H9 (cell line): ENCODE measurements around the gene PPFIA2. TPM values are rescaled to one million over a fixed set of nuclear protein-coding genes. Genes with fewer than 3 reads are reported as not detected.

ENCODE experiments used
- DNase-seq: peaks from one replicate; pipeline ENCODE4 v3.0.0-alpha.2; 2017
- H2AFZ ChIP-seq: one replicate; pipeline ENCODE4 v1.6.1; 2013; ENCODE audit warnings: mild to moderate bottlenecking, low read length, control low read depth, moderate library complexity
- H2AK5ac ChIP-seq: 2 replicates; pipeline ENCODE4 v1.6.1; 2013; ENCODE audit warnings: low read length, control low read depth, mixed read lengths; ENCODE audit not compliant: insufficient read length
- H2BK120ac ChIP-seq: one replicate; pipeline ENCODE4 v1.6.1; 2013; ENCODE audit warnings: low read depth, mild to moderate bottlenecking, low read length, control low read depth, inconsistent platforms; ENCODE audit not compliant: poor library complexity, severe bottlenecking
- H2BK12ac ChIP-seq: 2 replicates; pipeline ENCODE4 v1.6.1; 2013; ENCODE audit warnings: low read length, control low read depth, mixed read lengths, low read depth; ENCODE audit not compliant: insufficient read length
- H2BK15ac ChIP-seq: 2 replicates; pipeline ENCODE4 v1.6.1; 2013; ENCODE audit warnings: low read depth, low read length, control low read depth
- H2BK20ac ChIP-seq: one replicate; pipeline ENCODE4 v1.6.1; 2013; ENCODE audit warnings: low read depth, mild to moderate bottlenecking, low read length, control low read depth, inconsistent platforms; ENCODE audit not compliant: poor library complexity, severe bottlenecking
- H2BK5ac ChIP-seq: 2 replicates; pipeline ENCODE4 v1.6.1; 2013; ENCODE audit warnings: low read length, control low read depth, mixed read lengths; ENCODE audit not compliant: insufficient read length
- H3K14ac ChIP-seq: 2 replicates; pipeline ENCODE4 v1.6.1; 2013; ENCODE audit warnings: low read length, control low read depth; ENCODE audit not compliant: insufficient read depth
- H3K18ac ChIP-seq: 2 replicates; pipeline ENCODE4 v1.6.1; 2013; ENCODE audit warnings: low read depth, mild to moderate bottlenecking, mixed read lengths, low read length, control low read depth; ENCODE audit not compliant: insufficient read length
- H3K23ac ChIP-seq: 2 replicates; pipeline ENCODE4 v1.6.1; 2013; ENCODE audit warnings: low read length, control low read depth, mixed read lengths, low read depth; ENCODE audit not compliant: insufficient read length
- H3K23me2 ChIP-seq: 2 replicates; pipeline ENCODE4 v1.6.1; 2013; ENCODE audit warnings: low read depth, mild to moderate bottlenecking, mixed read lengths, low read length, control low read depth; ENCODE audit not compliant: insufficient read length, poor library complexity, severe bottlenecking
- H3K27ac ChIP-seq: 2 replicates; pipeline ENCODE4 v1.5.1; 2013; ENCODE audit warnings: low read length, control low read depth, mixed read lengths, low read depth; ENCODE audit not compliant: insufficient read length
- H3K27me3 ChIP-seq: 2 replicates; pipeline ENCODE4 v1.6.1; 2013; ENCODE audit warnings: low read length, control low read depth, inconsistent platforms; ENCODE audit not compliant: insufficient read depth
- H3K4ac ChIP-seq: 2 replicates; pipeline ENCODE4 v1.6.1; 2013; ENCODE audit warnings: low read depth, mild to moderate bottlenecking, control low read depth, inconsistent platforms, low read length, moderate library complexity
- H3K4me1 ChIP-seq: 2 replicates; pipeline ENCODE4 v1.6.1; 2013; ENCODE audit warnings: low read length, control low read depth, inconsistent platforms; ENCODE audit not compliant: insufficient read depth
- H3K4me2 ChIP-seq: 2 replicates; pipeline ENCODE4 v1.6.1; 2013; ENCODE audit warnings: low read length, control low read depth, mixed read lengths; ENCODE audit not compliant: insufficient read length, insufficient read depth
- H3K56ac ChIP-seq: 2 replicates; pipeline ENCODE4 v1.6.1; 2013; ENCODE audit warnings: low read depth, mild to moderate bottlenecking, mixed read lengths, low read length, control low read depth; ENCODE audit not compliant: insufficient read length
- H3K79me1 ChIP-seq: 2 replicates; pipeline ENCODE4 v1.6.1; 2013; ENCODE audit warnings: low read depth, mild to moderate bottlenecking, moderate library complexity, low read length, control low read depth, inconsistent platforms; ENCODE audit not compliant: insufficient read depth, poor library complexity, severe bottlenecking
- H3K79me2 ChIP-seq: 2 replicates; pipeline ENCODE4 v1.6.1; 2013; ENCODE audit warnings: low read length, control low read depth, inconsistent platforms; ENCODE audit not compliant: insufficient read depth
- H3K9ac ChIP-seq: 2 replicates; pipeline ENCODE4 v1.6.1; 2013; ENCODE audit warnings: low read length, control low read depth, mixed read lengths; ENCODE audit not compliant: insufficient read length; ENCODE audit errors: extremely low read depth
- H3K9me3 ChIP-seq: one replicate; pipeline ENCODE4 v1.6.1; 2013; ENCODE audit warnings: low read depth, low read length, inconsistent platforms; ENCODE audit not compliant: control insufficient read depth
- H3T11ph ChIP-seq: one replicate; pipeline ENCODE4 v1.6.1; 2013; ENCODE audit warnings: mild to moderate bottlenecking, low read length, control low read depth, inconsistent platforms
- H4K20me1 ChIP-seq: one replicate; pipeline ENCODE4 v1.6.1; 2013; ENCODE audit not compliant: control insufficient read depth, insufficient read length, insufficient read depth
- H4K5ac ChIP-seq: 2 replicates; pipeline ENCODE4 v1.6.1; 2013; ENCODE audit warnings: low read depth, mild to moderate bottlenecking, mixed read lengths, low read length, control low read depth; ENCODE audit not compliant: insufficient read length
- H4K8ac ChIP-seq: replicated peaks from 2 replicates; pipeline ENCODE4 v1.6.1; 2013; ENCODE audit warnings: low read length, control low read depth, mixed read lengths, low read depth; ENCODE audit not compliant: insufficient read length
- H4K91ac ChIP-seq: 2 replicates; pipeline ENCODE4 v1.6.1; 2013; ENCODE audit warnings: low read depth, mild to moderate bottlenecking, moderate library complexity, mixed read lengths, low read length, control low read depth; ENCODE audit not compliant: insufficient read length
- H3K27ac Mint-ChIP-seq, 3 experiments: 2 replicates in 2 of 3; 3 replicates in 1 of 3; pipeline ENCODE4 v1.8.0; 2020 to 2021; ENCODE audit warnings: mixed read lengths in 3 of 3, mild to moderate bottlenecking in 1 of 3, moderate library complexity in 1 of 3
- H3K27me3 Mint-ChIP-seq: 2 replicates; pipeline ENCODE4 v1.8.0; 2021; ENCODE audit warnings: low read depth, mild to moderate bottlenecking, moderate library complexity, mixed read lengths
- H3K36me3 Mint-ChIP-seq, 3 experiments: 2 replicates in 2 of 3; 3 replicates in 1 of 3; pipeline ENCODE4 v1.8.0; 2020 to 2021; ENCODE audit warnings: low read depth in 3 of 3, mixed read lengths in 3 of 3; ENCODE audit not compliant: insufficient read depth in 1 of 3
- H3K4me1 Mint-ChIP-seq, 2 experiments: 2 replicates each; pipeline ENCODE4 v1.8.0; 2020; ENCODE audit warnings: mixed read lengths in 2 of 2
- H3K4me3 Mint-ChIP-seq, 2 experiments: 2 replicates in 1 of 2; 3 replicates in 1 of 2; pipeline ENCODE4 v1.8.0; 2020 to 2021; ENCODE audit warnings: mild to moderate bottlenecking in 2 of 2, mixed read lengths in 2 of 2, moderate library complexity in 1 of 2
- H3K9me3 Mint-ChIP-seq, 2 experiments: 2 replicates in 1 of 2; 3 replicates in 1 of 2; pipeline ENCODE4 v1.8.0; 2020; ENCODE audit warnings: mild to moderate bottlenecking in 2 of 2, mixed read lengths in 2 of 2, moderate library complexity in 1 of 2
- WGBS: extraction: QIAGEN DNeasy Blood & Tissue Kit; methylation state at CpG from one replicate; pipeline ENCODE4 v1.1.7; 2013; ENCODE audit warnings: missing lambda C conversion rate, low lambda C conversion rate, mixed read lengths; ENCODE audit not compliant: insufficient read length; ENCODE audit errors: extremely low coverage; 5-methylcytosine and 5-hydroxymethylcytosine counted together
- total RNA-seq: library from RNA; stranded (reverse); gene quantifications from 2 replicates; pipeline ENCODE4 v1.2.1, GENCODE V29; 2021
- TF ChIP-seq, protein P1 (sequence below): fragments of 200-600 bp; sonication (generic); conservative IDR thresholded peaks from 3 replicates; pipeline ENCODE4 v1.8.0; 2021; ENCODE audit warnings: antibody characterized with exemption, mild to moderate bottlenecking

PPFIA2 gene
- total RNA-seq, 1 experiment from 2014 or later = 1.3 TPM

DNA sequence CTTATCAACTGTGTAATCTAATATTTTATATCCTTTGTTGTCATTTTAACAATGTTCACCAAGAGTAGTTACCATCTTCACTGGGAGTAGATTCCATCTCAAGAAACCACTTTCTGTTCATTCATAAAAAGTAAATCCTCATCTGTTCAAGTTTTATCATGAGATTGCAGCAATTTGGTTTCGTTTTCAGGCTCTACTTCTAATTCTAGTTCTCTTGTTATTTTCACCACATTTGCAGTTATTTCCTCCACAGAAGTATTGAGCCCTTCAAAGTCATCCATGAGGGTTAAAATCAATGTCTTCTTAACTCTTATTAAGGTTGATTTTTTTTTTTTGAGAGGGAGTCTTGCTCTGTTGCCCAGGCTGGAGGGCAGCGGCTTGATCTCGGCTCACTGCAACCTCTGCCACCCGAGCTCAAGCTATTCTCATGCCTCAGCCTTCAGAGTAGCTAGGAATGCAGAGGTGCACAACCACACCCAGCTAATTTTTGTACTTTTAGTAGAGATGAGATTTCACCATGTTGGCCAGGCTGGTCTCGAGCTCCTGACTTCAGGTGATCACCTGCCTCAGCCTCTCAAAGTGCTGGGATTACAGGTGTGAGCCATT is 404.7 kb downstream of the PPFIA2 start:
- H3K27me3 ChIP-seq = no peaks in the 10 kb centered on the region
- no peak overlapping the region for H2BK5ac ChIP-seq
- Mint-ChIP-seq H3K27ac (no peak overlapping the region), H3K4me1 (peaks cover 4 to 5% of the 10 kb centered on the region in 2 experiments), H3K4me3 (no peak overlapping the region), H3K9me3 (no peaks in the 10 kb centered on the region; a peak in 1 of 5 replicates), H3K36me3 (no peaks in the 10 kb centered on the region), H3K27me3 (no peaks in the 10 kb centered on the region)
- H2AK5ac ChIP-seq = no peak overlapping the region
- no peak overlapping the region for H2BK20ac ChIP-seq
- H3K79me1 ChIP-seq = no peaks in the 10 kb centered on the region
- H4K20me1 ChIP-seq = no peaks in the 10 kb centered on the region
- no peak overlapping the region for H3K4ac ChIP-seq
- no peaks in the 10 kb centered on the region for H3K4me1 ChIP-seq
- no peak overlapping the region for H3K56ac ChIP-seq
- H4K91ac ChIP-seq = no peak overlapping the region
- no peak overlapping the region for H3K4me2 ChIP-seq
- TF ChIP-seq, protein P1, sequence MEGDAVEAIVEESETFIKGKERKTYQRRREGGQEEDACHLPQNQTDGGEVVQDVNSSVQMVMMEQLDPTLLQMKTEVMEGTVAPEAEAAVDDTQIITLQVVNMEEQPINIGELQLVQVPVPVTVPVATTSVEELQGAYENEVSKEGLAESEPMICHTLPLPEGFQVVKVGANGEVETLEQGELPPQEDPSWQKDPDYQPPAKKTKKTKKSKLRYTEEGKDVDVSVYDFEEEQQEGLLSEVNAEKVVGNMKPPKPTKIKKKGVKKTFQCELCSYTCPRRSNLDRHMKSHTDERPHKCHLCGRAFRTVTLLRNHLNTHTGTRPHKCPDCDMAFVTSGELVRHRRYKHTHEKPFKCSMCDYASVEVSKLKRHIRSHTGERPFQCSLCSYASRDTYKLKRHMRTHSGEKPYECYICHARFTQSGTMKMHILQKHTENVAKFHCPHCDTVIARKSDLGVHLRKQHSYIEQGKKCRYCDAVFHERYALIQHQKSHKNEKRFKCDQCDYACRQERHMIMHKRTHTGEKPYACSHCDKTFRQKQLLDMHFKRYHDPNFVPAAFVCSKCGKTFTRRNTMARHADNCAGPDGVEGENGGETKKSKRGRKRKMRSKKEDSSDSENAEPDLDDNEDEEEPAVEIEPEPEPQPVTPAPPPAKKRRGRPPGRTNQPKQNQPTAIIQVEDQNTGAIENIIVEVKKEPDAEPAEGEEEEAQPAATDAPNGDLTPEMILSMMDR = no peak
- H2BK15ac ChIP-seq = no peak overlapping the region
- no peak overlapping the region for H4K5ac ChIP-seq
- H2BK120ac ChIP-seq = no peak overlapping the region
- H3K18ac ChIP-seq = no peak overlapping the region
- no peaks in the 10 kb centered on the region for H3K9me3 ChIP-seq
- no peak overlapping the region for H3K23ac ChIP-seq
- H3K14ac ChIP-seq = no peak overlapping the region
- DNase-seq = no peak
- H3K79me2 ChIP-seq = no peaks in the 10 kb centered on the region
- no peak overlapping the region for H3T11ph ChIP-seq
- no CpG with 5 or more reads among the region's 5 CpGs for WGBS
- H3K27ac ChIP-seq = no peak overlapping the region
- no peak overlapping the region for H2BK12ac ChIP-seq
- no peak overlapping the region for H4K8ac ChIP-seq
- no peaks in the 10 kb centered on the region for H3K23me2 ChIP-seq
- H2AFZ ChIP-seq = no peak overlapping the region
- H3K9ac ChIP-seq = no peak overlapping the region
